HTERT RPE-1 (cell line): Measurements from ENCODE around the gene LRRC4B.

Experiments
- in situ Hi-C: fragments of 300-500 bp; cut with MboI; formaldehyde crosslinking; loops from 4 replicates; pipeline ENCODE4 v1.14.3; 2020; ENCODE audit warnings: low sequenced_read_pairs

Gene LRRC4B

GRCh38 chr19:50467566-50467965 is 100.7 kb downstream of the LRRC4B start:
- in situ Hi-C loops, result no loop called here
